Heart left ventricle (tissue), 16 donors: ENCODE data around the gene PCSK2. TPM values are rescaled to one million over a fixed set of nuclear protein-coding genes. Genes with fewer than 3 reads are reported as not detected.
A peak's percentile ranks its signal among the peaks of the same experiment; 100 is the strongest.

Experiments used
- ATAC-seq, 4 donors: fragments of 200-7000 bp; cut with Tn5 transposase; one replicate each; pipeline ENCODE4 v1.9.1; 2020 to 2022; ENCODE audit warnings: moderate library complexity in 4 of 4, mild to moderate bottlenecking in 3 of 4, moderate number of reproducible peaks in 1 of 4
- DNase-seq, 5 donors: peaks; one replicate each; pipeline ENCODE4 v3.0.0-alpha.2; 2020
- H3K27ac ChIP-seq, 12 donors: fragments of 200-600 bp; sonication (generic) in 4 of 12; one replicate each; pipeline versions ENCODE4 v1.5.0 to v1.8.0; 2016 to 2022; ENCODE audit warnings: mild to moderate bottlenecking in 2 of 12
- H3K27me3 ChIP-seq, 9 donors: fragments of 200-600 bp; sonication (generic) in 2 of 9; one replicate each; pipeline versions ENCODE4 v1.5.1 to v1.8.0; 2016 to 2022; ENCODE audit warnings: mild to moderate bottlenecking in 3 of 9
- H3K36me3 ChIP-seq, 9 donors: fragments of 200-600 bp; sonication (generic) in 2 of 9; one replicate each; pipeline versions ENCODE4 v1.5.0 to v1.8.0; 2018 to 2022; ENCODE audit warnings: mild to moderate bottlenecking in 2 of 9
- H3K4me1 ChIP-seq, 12 donors: fragments of 200-600 bp; sonication (generic) in 4 of 12; one replicate each; pipeline versions ENCODE4 v1.5.0 to v1.8.0; 2016 to 2022; ENCODE audit warnings: mild to moderate bottlenecking in 3 of 12
- H3K4me3 ChIP-seq, 12 donors: fragments of 200-600 bp; sonication (generic) in 4 of 12; one replicate each; pipeline versions ENCODE4 v1.5.0 to v1.8.0; 2017 to 2022; ENCODE audit warnings: mild to moderate bottlenecking in 9 of 12, moderate library complexity in 4 of 12
- H3K9me3 ChIP-seq, 12 donors: fragments of 200-600 bp; sonication (generic) in 4 of 12; one replicate each; pipeline versions ENCODE4 v1.5.0 to v1.8.0; 2016 to 2022; ENCODE audit warnings: mild to moderate bottlenecking in 1 of 12
- CTCF ChIP-seq, 12 donors: fragments of 200-600 bp; sonication (generic) in 4 of 12; IDR thresholded peaks; one replicate each; pipeline versions ENCODE4 v1.5.0 to v1.8.0; 2018 to 2022; ENCODE audit warnings: antibody characterized with exemption in 12 of 12, mild to moderate bottlenecking in 5 of 12
- POLR2A ChIP-seq, 2 donors: fragments of 450-650 bp; IDR thresholded peaks; one replicate each; pipeline ENCODE4 v1.6.1; 2017; ENCODE audit warnings: antibody characterized with exemption in 2 of 2, mild to moderate bottlenecking in 2 of 2, moderate library complexity in 2 of 2
- WGBS, 4 donors: extraction: QIAGEN DNeasy Blood & Tissue Kit in 2 of 4; methylation state at CpG; one replicate each; pipeline versions ENCODE4 v1.1.5 to v1.1.7; 2013 to 2018; 5-methylcytosine and 5-hydroxymethylcytosine counted together
- intact Hi-C, 10 donors: fragments of 100-400 bp; cut with DNase I; formaldehyde crosslinking; loops; one replicate each; pipeline versions ENCODE4 v1.11.1 to v1.14.2; 2022
- polyA plus RNA-seq, 2 donors: library from polyadenylated mRNA; stranded (reverse); fragments of 200-250 nt; gene quantifications; one replicate each; pipeline ENCODE4 v1.2.3, GENCODE V29; 2013
- total RNA-seq, 9 donors: library from RNA; depleted of rRNA in 2 of 9; stranded (reverse); fragments of >200 nt in 2 of 9; fragmentation: NEBNext Ultra II Directional in 3 of 9; extraction: Animal tissue kit (Norgen Biotek cat#: 25700) in 3 of 9; gene quantifications; one replicate each; pipeline versions ENCODE4 v1.1.0 to v1.2.4, GENCODE V29; 2016 to 2023
- donor health status: ischemic (EF 13 %, LVEDD 7.1; RV severe dilation, severe dysfunction).
- donor health status: healthy with polysubstance abuse.
- donor health status: DM: no; HTN: yes; CAD: no.
- donor health status: DM: no; HTN: no; CAD: no.
- donor health status: ischemic (EF 25% LVEDD 6.9; RV normal size, moderate dysfunction).
- donor health status: ischemic (EF 25% LVEDD 5.7; RV mildly dilated, moderate dysfunction).
- donor health status: healthy.
- donor health status: DM: yes; HTN: yes; CAD: no.
- donor health status: ischemic (EF 35%, LVEDD 5.7; RV mildly dilated, moderate dysfunction).
- donor health status: nonischemic (EF 11% LVEDD 7.7; RV severe dilation, severe dysfunction).
- donor health status: DM: yes; HTN: yes; CAD: no.
- donor health status: PGD.
- donor health status: ischemic (EF 29% LVEDD 5.4; RV normal size, mild dysfunction).
- donor health status: nonischemic (EF 23%, LVEDD 6.1; RV moderate dilation, normal function).

PCSK2 gene
- total and polyA plus RNA-seq, 11 donors: 0.11 to 2.0 (median 0.55) TPM

- DNase-seq (no peak), ATAC-seq (no peak)
- no peaks in the 10 kb centered on the region for H3K27me3 ChIP-seq
- no peak for TF ChIP-seq POLR2A (IDR thresholded peaks at IDR 0.05)
- no peak for TF ChIP-seq CTCF (IDR thresholded peaks at IDR 0.05)
- no peak overlapping the region for H3K4me3 ChIP-seq
- H3K36me3 ChIP-seq: no peaks in the 10 kb centered on the region
- no peak overlapping the region for H3K27ac ChIP-seq
- intact Hi-C loops: loop anchor here in 9 of 10 donors (1.0 to 10.0 kb wide), 9 partner anchors 114 to 774 kb away; partner anchors contain the start of genes KAT14 (in 1 of the 9) and PET117 (in 1 of the 9)
- peaks cover 0 to 19% (median 5%) of the 10 kb centered on the region in 12 donors for H3K4me1 ChIP-seq
- WGBS, 4 donors: 69 to 79% (median 73%) methylated on average over 6 of the region's 6 CpGs
- no peaks in the 10 kb centered on the region for H3K9me3 ChIP-seq
These were observed 276.6 kb downstream of the PCSK2 start for GRCh38 chr20:17503301-17504065.

GRCh38 chr20:17504066-17504897 is 277.4 kb downstream of the PCSK2 start:
- Histone ChIP-seq H3K4me1 (peaks cover 0 to 19% (median 5%) of the 10 kb centered on the region in 12 donors), H3K9me3 (no peaks in the 10 kb centered on the region), H3K36me3 (no peaks in the 10 kb centered on the region), H3K27ac (peak overlapping the region in 1 of 12 donors; percentile 54), H3K4me3 (peak overlapping the region in 11 of 12 donors; percentile 26 to 65 (median 57)), H3K27me3 (no peaks in the 10 kb centered on the region)
- WGBS, 4 donors: 37 to 47% (median 40%) methylated on average over 23 of the region's 23 CpGs
- ATAC-seq: peak; percentile 27 to 70 (median 60)
- no peak for DNase-seq
- intact Hi-C loops: loop anchor here in 9 of 10 donors (1.0 to 10.0 kb wide), 9 partner anchors 113 to 773 kb away; partner anchors contain the start of genes KAT14 (in 1 of the 9) and PET117 (in 1 of the 9)
- no peak for TF ChIP-seq CTCF (IDR thresholded peaks at IDR 0.05)

- DNase-seq (peak; percentile 54 to 85 (median 58)), ATAC-seq (peak; percentile 59 to 87 (median 82))
- H3K4me3 ChIP-seq: peak overlapping the region; percentile 24 to 65 (median 54)
- intact Hi-C loops: loop anchor here (1.0 to 10.0 kb wide), 14 partner anchors 29 to 772 kb away; partner anchors contain the start of genes KAT14 (in 1 of the 10) and PET117 (in 1 of the 10)
- TF ChIP-seq POLR2A (IDR thresholded peaks at IDR 0.05) (no peak), CTCF (IDR thresholded peaks at IDR 0.05) (peak; percentile 47 to 83 (median 72))
- no peaks in the 10 kb centered on the region for H3K9me3 ChIP-seq
- no peaks in the 10 kb centered on the region for H3K27me3 ChIP-seq
- H3K27ac ChIP-seq: peak overlapping the region in 8 of 12 donors; percentile 5 to 65 (median 32)
- 0 to 3% (median 2%) methylated on average over 26 to 30 of the region's 30 CpGs for WGBS, 4 donors
- no peaks in the 10 kb centered on the region for H3K36me3 ChIP-seq
- H3K4me1 ChIP-seq: peaks cover 0 to 19% (median 5%) of the 10 kb centered on the region in 12 donors
These were observed 278.2 kb downstream of the PCSK2 start for GRCh38 chr20:17504898-17505635.
